Measurements from ENCODE around the gene MYF6. TPM values are rescaled to one million over a fixed set of nuclear protein-coding genes. Genes with fewer than 3 reads are reported as not detected.

The MYF6 gene
- total and polyA plus RNA-seq, 2 of the 13 experiments (the other 11 are each of a cell fraction or from before 2014, with no cell fraction given): not detected

DNA sequence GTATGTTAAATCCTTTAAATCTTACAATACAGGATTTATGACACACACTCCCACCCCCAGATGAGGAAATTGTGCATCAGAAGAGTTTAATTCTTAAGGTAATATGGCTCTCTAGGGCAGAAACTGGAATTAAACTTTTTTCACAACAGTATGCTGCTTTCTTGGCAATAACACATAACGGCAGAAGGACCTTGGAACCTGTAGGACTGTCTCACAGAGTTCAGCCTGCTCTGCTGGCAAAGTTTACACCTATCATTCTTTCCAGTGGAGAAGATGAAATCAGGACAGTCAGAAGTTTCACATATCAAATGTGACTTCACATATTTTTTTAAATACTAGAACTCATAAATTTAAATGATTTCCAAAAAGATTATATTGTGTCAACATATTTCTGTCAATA is 30.6 kb upstream of the MYF6 start:
- Histone ChIP-seq H3K27ac (ENCODE audit: extremely low read length, insufficient read depth, low read length) (no peak overlapping the region), H3K9me3 (ENCODE audit: low read length) (no peaks in the 10 kb centered on the region), H2AFZ (ENCODE audit: low read length) (no peak overlapping the region), H3K79me2 (ENCODE audit: insufficient read depth, low read length) (no peaks in the 10 kb centered on the region), H3K9ac (ENCODE audit: insufficient read depth, low read depth, low read length) (no peak overlapping the region), H3K4me1 (ENCODE audit: insufficient read depth, low read length) (no peaks in the 10 kb centered on the region), H4K20me1 (ENCODE audit: insufficient read depth, low read length) (no peaks in the 10 kb centered on the region), H3K4me3 (replicated peaks in 1 of 3; ENCODE audit: insufficient read depth in 1 of 3, low read depth in 2 of 3, low read length in 3 of 3) (no peak overlapping the region), H3K36me3 (replicated peaks in 1 of 2; ENCODE audit: control insufficient read depth in 1 of 2, insufficient read depth in 2 of 2, low read length in 2 of 2) (no peaks in the 10 kb centered on the region), H3K4me2 (ENCODE audit: low read depth, low read length) (no peak overlapping the region), H3K27me3 (ENCODE audit: control insufficient read depth in 1 of 2, insufficient read depth in 2 of 2, low read length in 2 of 2) (no peaks in the 10 kb centered on the region; a peak in 1 of 5 replicates)
- TF ChIP-seq ZNF260 (CRISPR knock-in tag; IDR thresholded peaks at IDR 0.05; ENCODE audit: borderline replicate concordance, low read depth): no peak
- no peak for TF ChIP-seq CBFB (CRISPR knock-in tag; IDR thresholded peaks at IDR 0.05)
- TF ChIP-seq POLR2AphosphoS2 (IDR thresholded peaks at IDR 0.05; ENCODE audit: low read depth, low read length): no peak
- TF ChIP-seq ZNF557 (CRISPR knock-in tag; IDR thresholded peaks at IDR 0.05): no peak
- TF ChIP-seq SCMH1 (CRISPR knock-in tag; IDR thresholded peaks at IDR 0.05; ENCODE audit: borderline replicate concordance): no peak
- TF ChIP-seq CBX2 (IDR thresholded peaks at IDR 0.05; ENCODE audit: low read depth, low read length): no peak
- no peak for TF ChIP-seq CBX2 (CRISPR knock-in tag; IDR thresholded peaks at IDR 0.05; ENCODE audit: low read depth)
- TF ChIP-seq SNAPC2 (CRISPR knock-in tag; IDR thresholded peaks at IDR 0.05): no peak
- no peak for TF ChIP-seq KLF9 (CRISPR knock-in tag; IDR thresholded peaks at IDR 0.05; ENCODE audit: low read depth)
- TF ChIP-seq ZNF720 (CRISPR knock-in tag; IDR thresholded peaks at IDR 0.05): no peak
- TF ChIP-seq NFKBIZ (CRISPR knock-in tag; IDR thresholded peaks at IDR 0.05): no peak
- TF ChIP-seq, protein P1, sequence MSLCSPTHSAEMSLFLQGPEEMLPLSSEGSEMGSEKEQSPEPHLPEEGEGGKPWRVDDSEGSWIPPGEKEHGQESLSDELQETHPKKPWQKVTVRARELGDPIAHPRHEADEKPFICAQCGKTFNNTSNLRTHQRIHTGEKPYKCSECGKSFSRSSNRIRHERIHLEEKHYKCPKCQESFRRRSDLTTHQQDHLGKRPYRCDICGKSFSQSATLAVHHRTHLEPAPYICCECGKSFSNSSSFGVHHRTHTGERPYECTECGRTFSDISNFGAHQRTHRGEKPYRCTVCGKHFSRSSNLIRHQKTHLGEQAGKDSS (CRISPR knock-in tag; IDR thresholded peaks at IDR 0.05; ENCODE audit: borderline replicate concordance, low read depth): no peak
- no peak for TF ChIP-seq SIN3A (IDR thresholded peaks at IDR 0.05; ENCODE audit: borderline replicate concordance, low read depth, low read length)
- TF ChIP-seq ZFP90 (CRISPR knock-in tag; IDR thresholded peaks at IDR 0.05; ENCODE audit: borderline replicate concordance): no peak
- TF ChIP-seq YY1 (IDR thresholded peaks at IDR 0.05; ENCODE audit: insufficient read depth, insufficient replicate concordance, low read depth, low read length): no peak
- no peak for TF ChIP-seq TCF12 (IDR thresholded peaks at IDR 0.05)
- no peak for TF ChIP-seq TCF12 (CRISPR knock-in tag; IDR thresholded peaks at IDR 0.05)
- no peak for TF ChIP-seq POLR2G (IDR thresholded peaks at IDR 0.05; ENCODE audit: low read depth, low read length)
- TF ChIP-seq, protein P2, sequence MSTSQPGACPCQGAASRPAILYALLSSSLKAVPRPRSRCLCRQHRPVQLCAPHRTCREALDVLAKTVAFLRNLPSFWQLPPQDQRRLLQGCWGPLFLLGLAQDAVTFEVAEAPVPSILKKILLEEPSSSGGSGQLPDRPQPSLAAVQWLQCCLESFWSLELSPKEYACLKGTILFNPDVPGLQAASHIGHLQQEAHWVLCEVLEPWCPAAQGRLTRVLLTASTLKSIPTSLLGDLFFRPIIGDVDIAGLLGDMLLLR (CRISPR knock-in tag; IDR thresholded peaks at IDR 0.05): no peak
- no peak for ATAC-seq
- no peak for DNase-seq (ENCODE audit: low spot score)
- FAIRE-seq: no peak
- WGBS (ENCODE audit: low lambda C conversion rate): 0% methylated on average over 1 of the region's 1 CpG
- ChIA-PET POLR2A (no interaction called here), CTCF (ENCODE audit: low intra/inter-chr PET ratio, low total read pairs) (no interaction called here)
- in situ Hi-C loops (cut with HindIII; ENCODE audit: extremely low pct_ligation_motif_present, low pct_unique_long_range_greater_than_20kb): no loop called here
- no TSS peak for BruUV-seq (replicated peaks)
- intact Hi-C loops (cut with micrococcal nuclease; ENCODE audit: unreplicated experiment): no loop called here
